ENCODE measurements around the gene SMC3. TPM values are rescaled to one million over a fixed set of nuclear protein-coding genes. Genes with fewer than 3 reads are reported as not detected.
"Not testable (repeated sequence)": the region's sequence is repeated elsewhere in the genome, so short reads cannot be mapped to it uniquely, and the experiment has no call there.

The SMC3 gene
- total RNA-seq, 3 donors from 2014 or later (not counting 1 experiment from before 2014, with no cell fraction given): 36.6 to 38.5 (median 37.8) TPM

GRCh38 chr10:110637558-110638053, 70.1 kb downstream of the SMC3 start:
- Histone ChIP-seq H3K36me3 (ENCODE audit: control insufficient read depth, insufficient read depth, low read length) (no peaks in the 10 kb centered on the region), H3K27ac (ENCODE audit: low read length) (no peak overlapping the region), H3K4me3 (ENCODE audit: low read length) (no peak overlapping the region), H3K27me3 (ENCODE audit: control insufficient read depth, insufficient read depth, low read length) (peaks cover 16% of the 10 kb centered on the region), H3K9me3 (ENCODE audit: control insufficient read depth, insufficient read depth, low read length) (no peaks in the 10 kb centered on the region), H3K4me1 (ENCODE audit: control insufficient read depth, insufficient read depth, low read length) (peaks cover 4% of the 10 kb centered on the region)
- 66% methylated on average over 9 of the region's 10 CpGs for WGBS (ENCODE audit: insufficient coverage)
- intact Hi-C loops (cut with micrococcal nuclease): no loop called here
- no peak for ATAC-seq
- peaks cover 3% of the 10 kb centered on the region for H3K36me3 Mint-ChIP-seq
- H3K4me1 Mint-ChIP-seq: peaks cover 14 to 16% of the 10 kb centered on the region in 2 donors
- H3K9me3 Mint-ChIP-seq: no peaks in the 10 kb centered on the region
- DNase-seq: no peak
- TF ChIP-seq, protein P1, sequence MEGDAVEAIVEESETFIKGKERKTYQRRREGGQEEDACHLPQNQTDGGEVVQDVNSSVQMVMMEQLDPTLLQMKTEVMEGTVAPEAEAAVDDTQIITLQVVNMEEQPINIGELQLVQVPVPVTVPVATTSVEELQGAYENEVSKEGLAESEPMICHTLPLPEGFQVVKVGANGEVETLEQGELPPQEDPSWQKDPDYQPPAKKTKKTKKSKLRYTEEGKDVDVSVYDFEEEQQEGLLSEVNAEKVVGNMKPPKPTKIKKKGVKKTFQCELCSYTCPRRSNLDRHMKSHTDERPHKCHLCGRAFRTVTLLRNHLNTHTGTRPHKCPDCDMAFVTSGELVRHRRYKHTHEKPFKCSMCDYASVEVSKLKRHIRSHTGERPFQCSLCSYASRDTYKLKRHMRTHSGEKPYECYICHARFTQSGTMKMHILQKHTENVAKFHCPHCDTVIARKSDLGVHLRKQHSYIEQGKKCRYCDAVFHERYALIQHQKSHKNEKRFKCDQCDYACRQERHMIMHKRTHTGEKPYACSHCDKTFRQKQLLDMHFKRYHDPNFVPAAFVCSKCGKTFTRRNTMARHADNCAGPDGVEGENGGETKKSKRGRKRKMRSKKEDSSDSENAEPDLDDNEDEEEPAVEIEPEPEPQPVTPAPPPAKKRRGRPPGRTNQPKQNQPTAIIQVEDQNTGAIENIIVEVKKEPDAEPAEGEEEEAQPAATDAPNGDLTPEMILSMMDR (IDR thresholded peaks at IDR 0.05): no peak
- H3K4me3 Mint-ChIP-seq: no peak overlapping the region
- no peak overlapping the region for H3K27ac Mint-ChIP-seq
- peaks cover 17 to 50% of the 10 kb centered on the region in 2 donors for H3K27me3 Mint-ChIP-seq (ENCODE audit: low read depth in 2 of 2)

- Histone ChIP-seq H3K9me3 (ENCODE audit: control insufficient read depth, insufficient read depth, low read length) (no peaks in the 10 kb centered on the region), H3K4me3 (ENCODE audit: low read length) (no peak overlapping the region), H3K4me1 (ENCODE audit: control insufficient read depth, insufficient read depth, low read length) (peaks cover 8% of the 10 kb centered on the region), H3K27ac (ENCODE audit: low read length) (no peak overlapping the region), H3K27me3 (ENCODE audit: control insufficient read depth, insufficient read depth, low read length) (peaks cover 23% of the 10 kb centered on the region), H3K36me3 (ENCODE audit: control insufficient read depth, insufficient read depth, low read length) (no peaks in the 10 kb centered on the region)
- H3K4me3 Mint-ChIP-seq: no peak overlapping the region
- intact Hi-C loops (cut with micrococcal nuclease): no loop called here
- ATAC-seq (no peak), DNase-seq (no peak)
- H3K4me1 Mint-ChIP-seq: peaks cover 21 to 23% of the 10 kb centered on the region in 2 donors
- H3K36me3 Mint-ChIP-seq: peaks cover 7% of the 10 kb centered on the region
- TF ChIP-seq, protein P1 (IDR thresholded peaks at IDR 0.05): no peak
- H3K9me3 Mint-ChIP-seq: no peaks in the 10 kb centered on the region
- peaks cover 22 to 57% of the 10 kb centered on the region in 2 donors for H3K27me3 Mint-ChIP-seq (ENCODE audit: low read depth in 2 of 2)
- 75% methylated on average over 1 of the region's 3 CpGs for WGBS (ENCODE audit: insufficient coverage)
- no peak overlapping the region for H3K27ac Mint-ChIP-seq
Measured at GRCh38 chr10:110638319-110638718, 70.8 kb downstream of the SMC3 start.

GRCh38 chr10:110639046-110639445, 71.6 kb downstream of the SMC3 start:
- H3K4me3 Mint-ChIP-seq; H3K9me3 ChIP-seq (ENCODE audit: control insufficient read depth, insufficient read depth, low read length); H3K9me3 Mint-ChIP-seq; H3K27ac ChIP-seq (ENCODE audit: low read length); DNase-seq; intact Hi-C loops (cut with micrococcal nuclease); H3K27ac Mint-ChIP-seq; H3K4me3 ChIP-seq (ENCODE audit: low read length); ATAC-seq; H3K36me3 Mint-ChIP-seq; H3K36me3 ChIP-seq (ENCODE audit: control insufficient read depth, insufficient read depth, low read length): not testable (repeated sequence)
- peaks cover 24 to 61% of the 10 kb centered on the region in 2 donors for H3K27me3 Mint-ChIP-seq (ENCODE audit: low read depth in 2 of 2)
- H3K27me3 ChIP-seq (ENCODE audit: control insufficient read depth, insufficient read depth, low read length): peaks cover 24% of the 10 kb centered on the region
- peaks cover 12% of the 10 kb centered on the region for H3K4me1 ChIP-seq (ENCODE audit: control insufficient read depth, insufficient read depth, low read length)
- 100% methylated on average over 4 of the region's 6 CpGs for WGBS (ENCODE audit: insufficient coverage)
- peaks cover 23 to 25% of the 10 kb centered on the region in 2 donors for H3K4me1 Mint-ChIP-seq

GRCh38 chr10:110639858-110640257, 72.4 kb downstream of the SMC3 start:
- peaks cover 25% of the 10 kb centered on the region for H3K27me3 ChIP-seq (ENCODE audit: control insufficient read depth, insufficient read depth, low read length)

More at GRCh38 chr10:110639858-110640257, 72.4 kb downstream of the SMC3 start:
- H3K27ac Mint-ChIP-seq; ATAC-seq; DNase-seq; intact Hi-C loops (cut with micrococcal nuclease); H3K36me3 ChIP-seq (ENCODE audit: control insufficient read depth, insufficient read depth, low read length); H3K9me3 Mint-ChIP-seq; H3K9me3 ChIP-seq (ENCODE audit: control insufficient read depth, insufficient read depth, low read length); H3K4me3 ChIP-seq (ENCODE audit: low read length); H3K36me3 Mint-ChIP-seq; H3K4me3 Mint-ChIP-seq; H3K27ac ChIP-seq (ENCODE audit: low read length): not testable (repeated sequence)
- WGBS (ENCODE audit: insufficient coverage): 100% methylated on average over 1 of the region's 6 CpGs
- H3K27me3 Mint-ChIP-seq (ENCODE audit: low read depth in 2 of 2): peaks cover 28 to 60% of the 10 kb centered on the region in 2 donors
- peaks cover 23 to 25% of the 10 kb centered on the region in 2 donors for H3K4me1 Mint-ChIP-seq
- H3K4me1 ChIP-seq (ENCODE audit: control insufficient read depth, insufficient read depth, low read length): peaks cover 12% of the 10 kb centered on the region

Data from natural killer cell (primary cell).